Activated CD4-positive, alpha-beta T cell treated with anti-CD3 and anti-CD28 coated beads, Interleukin-2, amount 50 U/mL, for 24 hours (primary cell): ENCODE results near the gene TMX2.
"Not testable (repeated sequence)": the region's sequence is repeated elsewhere in the genome, so short reads cannot be mapped to it uniquely, and the experiment has no call there.

Experiments
- DNase-seq, 2 donors: peaks; one replicate each; pipeline ENCODE4 v3.0.0-alpha.2; 2020; ENCODE audit warnings: low read depth in 1 of 2, low spot score in 1 of 2

TMX2 gene

GRCh38 chr11:57711414-57712255 is 758 bp upstream of the TMX2 start, which contains the start of gene MED19:
MED19 (minus strand) TSS chr11:57712215; CDS start chr11:57712179, 36 bp downstream.
- DNase-seq, result peak; percentile 58 to 62

DNA sequence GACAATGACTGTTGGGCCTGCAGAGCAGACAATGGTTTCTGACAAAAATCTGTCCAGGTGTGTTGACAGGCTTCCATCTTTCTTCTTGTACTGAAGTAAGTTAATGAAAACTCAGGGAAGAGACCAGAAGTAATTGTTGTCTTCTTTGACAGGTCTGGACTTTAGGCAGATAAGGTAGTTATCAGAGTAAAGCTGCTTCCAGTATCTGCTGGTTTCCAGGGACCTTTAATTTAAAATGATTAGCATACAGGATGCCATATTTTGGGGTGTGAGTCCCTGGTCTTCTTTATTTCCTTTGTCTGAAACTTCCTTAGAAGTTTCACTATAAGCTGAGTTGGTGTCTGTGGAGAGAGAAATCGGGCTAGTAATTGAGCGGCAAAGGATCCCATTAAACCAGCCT is 1.4 kb downstream of the TMX2 start:
- DNase-seq, result no peak

DNA sequence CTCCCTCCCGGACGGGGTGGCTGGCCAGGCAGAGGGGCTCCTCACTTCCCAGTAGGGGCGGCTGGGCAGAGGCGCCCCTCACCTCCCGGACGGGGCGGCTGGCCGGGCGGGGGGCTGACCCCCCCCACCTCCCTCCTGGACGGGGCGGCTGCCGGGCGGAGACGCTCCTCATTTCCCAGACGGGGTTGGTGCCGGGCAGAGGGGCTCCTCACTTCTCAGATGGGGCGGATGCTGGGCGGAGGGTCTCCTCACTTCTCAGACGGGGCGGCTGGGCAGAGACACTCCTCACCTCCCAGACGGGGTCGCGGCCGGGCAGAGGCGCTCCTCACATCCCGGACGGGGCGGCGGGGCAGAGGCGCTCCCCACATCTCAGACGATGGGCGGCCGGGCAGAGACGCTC is 4.3 kb downstream of the TMX2 start:
- DNase-seq, result not testable (repeated sequence)

- no peak for DNase-seq
Measured at GRCh38 chr11:57727185-57727584, 14.8 kb downstream of the TMX2 start.

- DNase-seq, result no peak
Measured at GRCh38 chr11:57728829-57729228, 16.4 kb downstream of the TMX2 start.

DNA sequence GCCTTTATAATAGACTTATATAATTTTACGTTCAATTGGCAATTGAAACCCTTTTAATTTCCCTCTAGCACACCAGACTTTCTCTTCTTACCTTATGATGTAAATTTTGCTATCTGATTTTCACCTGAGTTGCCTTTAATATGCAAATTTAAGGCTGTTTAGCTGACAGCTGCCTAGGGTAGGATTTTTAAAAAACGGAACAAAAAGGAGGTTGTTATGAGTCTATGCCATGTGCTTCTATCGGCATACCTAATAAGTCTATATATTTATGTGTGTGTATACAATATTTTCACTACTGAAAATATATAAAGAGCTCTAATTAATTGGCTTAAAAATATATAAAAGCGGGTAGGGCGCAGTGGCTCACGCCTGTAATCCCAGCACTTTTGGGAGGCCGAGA is 17.1 kb downstream of the TMX2 start:
- no peak for DNase-seq

- no peak for DNase-seq
Measured at GRCh38 chr11:57732661-57733060, 20.3 kb downstream of the TMX2 start.

DNA sequence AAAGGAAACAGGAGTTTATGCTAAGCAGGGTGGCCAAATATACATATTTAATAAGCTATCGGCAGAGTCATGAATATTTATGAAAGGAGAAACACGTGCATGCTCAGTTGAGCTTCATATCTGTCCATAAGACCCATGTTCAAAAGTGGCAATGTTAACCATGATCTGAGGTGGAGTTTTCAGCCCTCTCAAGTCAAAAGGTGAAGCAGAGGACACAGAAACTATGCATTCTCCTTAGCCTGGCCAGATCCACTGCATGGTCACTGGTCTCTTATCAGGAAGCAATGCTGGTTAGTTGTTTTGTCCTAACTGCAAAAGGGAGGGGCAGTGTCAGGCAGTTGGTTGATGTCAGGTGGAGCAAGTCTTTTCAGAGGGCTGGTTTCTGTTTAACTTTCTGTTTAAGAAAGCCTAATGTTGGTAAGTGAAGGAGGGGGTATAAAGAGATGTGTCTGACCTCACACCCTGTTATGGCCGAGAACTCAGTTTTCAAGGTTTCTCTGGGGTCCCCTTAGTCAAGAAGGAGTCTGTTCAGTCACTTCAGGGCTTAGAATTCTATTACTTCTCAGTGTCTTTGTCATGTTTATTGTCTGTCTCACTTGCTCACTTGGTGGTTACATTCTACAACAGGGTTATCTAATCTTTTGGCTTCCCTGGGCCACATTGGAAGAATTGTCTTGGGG is 23.4 kb downstream of the TMX2 start:
- DNase-seq, result no peak

- DNase-seq, result peak; percentile 92 to 95
Measured at GRCh38 chr11:57741132-57742086, 29.0 kb downstream of the TMX2 start, which contains the start of gene SELENOH. SELENOH (plus strand) TSS chr11:57741491; CDS start chr11:57741596, 105 bp downstream.

GRCh38 chr11:57742087-57742452 is 29.7 kb downstream of the TMX2 start:
- DNase-seq, result no peak

DNA sequence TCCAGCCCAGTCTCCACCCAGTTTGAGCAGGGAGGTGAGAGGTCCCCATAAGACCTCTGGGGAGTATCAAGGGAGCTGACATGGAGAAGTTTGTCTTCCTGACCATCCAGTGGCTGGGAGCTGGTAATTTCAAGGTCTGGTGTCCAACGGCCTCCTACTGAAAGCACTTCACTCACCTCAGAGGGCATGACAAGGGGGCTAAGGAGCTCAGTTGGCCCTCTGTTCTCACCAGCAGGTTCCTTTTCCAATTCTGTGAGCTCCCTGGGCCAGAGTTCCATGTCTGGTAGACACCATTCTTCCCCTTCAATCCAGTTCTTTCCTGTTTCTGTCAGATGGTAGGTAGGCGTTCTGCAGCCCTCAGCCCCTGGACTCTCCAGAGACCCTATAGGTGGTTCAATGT is 32.0 kb downstream of the TMX2 start:
- no peak for DNase-seq

DNA sequence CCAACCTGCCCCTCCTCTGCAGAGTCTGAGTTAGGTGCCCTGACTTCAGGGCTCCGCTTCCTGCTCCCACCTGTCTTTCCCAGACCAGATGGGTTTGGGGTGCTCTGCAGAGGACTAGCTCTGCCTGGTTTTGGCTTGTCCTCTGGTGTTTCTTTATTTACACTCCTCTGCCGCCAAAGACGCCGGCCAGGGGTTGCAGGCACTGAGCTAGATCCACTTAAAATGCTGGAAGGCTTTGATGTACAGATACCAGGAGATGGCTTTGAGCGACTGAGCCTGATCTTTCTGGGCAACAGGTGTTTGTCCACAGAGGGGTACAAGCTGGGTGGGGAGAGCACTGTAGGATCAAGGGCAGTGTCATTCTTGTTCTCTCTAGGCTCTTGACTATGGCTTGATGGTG is 32.8 kb downstream of the TMX2 start:
- DNase-seq, result no peak

- DNase-seq, result no peak
Measured at GRCh38 chr11:57746920-57747319, 34.5 kb downstream of the TMX2 start.

DNA sequence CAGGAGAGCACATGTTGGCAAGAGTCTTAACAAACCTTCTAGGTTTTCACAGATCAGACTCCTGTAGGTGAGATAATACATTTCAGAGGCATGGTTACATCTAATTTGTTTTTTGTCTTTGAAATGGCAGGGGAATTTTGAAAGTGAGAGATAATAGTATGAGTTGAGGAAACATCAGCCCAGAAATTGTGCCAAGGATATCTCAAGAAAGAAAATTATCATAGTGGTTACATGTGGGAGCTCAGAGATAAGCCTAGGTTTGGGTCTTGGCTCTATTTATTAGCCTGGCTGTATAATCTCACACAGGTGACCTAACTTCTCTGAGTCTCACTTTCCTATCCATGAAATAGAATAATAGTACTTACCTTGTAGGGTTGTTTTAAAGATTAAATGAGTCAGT is 38.8 kb downstream of the TMX2 start:
- no peak for DNase-seq

DNA sequence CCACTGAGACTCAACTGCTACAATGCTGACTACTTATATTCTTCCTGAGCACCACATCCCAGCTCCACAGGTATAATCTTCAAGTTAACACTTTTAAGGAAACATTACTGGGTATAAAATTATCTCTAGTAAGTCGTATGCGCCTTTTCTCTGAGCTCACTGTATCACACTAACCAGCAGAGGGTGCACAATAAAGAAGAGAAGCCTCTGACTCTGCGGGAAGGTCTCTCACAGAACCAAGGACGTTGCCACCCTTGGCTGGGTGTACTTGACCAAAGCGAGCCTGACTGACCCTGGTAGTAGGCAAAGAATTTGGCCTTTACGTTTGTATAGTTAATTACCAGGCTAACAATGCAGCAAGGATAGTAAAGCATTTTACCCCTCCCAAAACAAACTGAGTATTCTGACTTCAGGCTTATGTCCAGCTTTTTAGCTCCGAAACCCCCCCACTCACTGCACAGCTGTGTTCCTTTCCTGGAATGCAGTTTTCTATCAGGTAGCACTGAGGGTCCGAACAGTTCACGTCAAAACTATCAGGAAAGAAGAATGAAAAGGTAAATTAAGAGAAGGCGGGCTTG is 39.4 kb downstream of the TMX2 start, which contains the start of gene BTBD18:
TSS of gene BTBD18 (minus strand) at position 144 of the 578 bp plus-strand sequence. CDS start 631 bp downstream, outside the sequence.
- no peak for DNase-seq

GRCh38 chr11:57752954-57753353 is 40.6 kb downstream of the TMX2 start:
- no peak for DNase-seq

- DNase-seq, result no peak
Measured at GRCh38 chr11:57758174-57758573, 45.8 kb downstream of the TMX2 start.

DNA sequence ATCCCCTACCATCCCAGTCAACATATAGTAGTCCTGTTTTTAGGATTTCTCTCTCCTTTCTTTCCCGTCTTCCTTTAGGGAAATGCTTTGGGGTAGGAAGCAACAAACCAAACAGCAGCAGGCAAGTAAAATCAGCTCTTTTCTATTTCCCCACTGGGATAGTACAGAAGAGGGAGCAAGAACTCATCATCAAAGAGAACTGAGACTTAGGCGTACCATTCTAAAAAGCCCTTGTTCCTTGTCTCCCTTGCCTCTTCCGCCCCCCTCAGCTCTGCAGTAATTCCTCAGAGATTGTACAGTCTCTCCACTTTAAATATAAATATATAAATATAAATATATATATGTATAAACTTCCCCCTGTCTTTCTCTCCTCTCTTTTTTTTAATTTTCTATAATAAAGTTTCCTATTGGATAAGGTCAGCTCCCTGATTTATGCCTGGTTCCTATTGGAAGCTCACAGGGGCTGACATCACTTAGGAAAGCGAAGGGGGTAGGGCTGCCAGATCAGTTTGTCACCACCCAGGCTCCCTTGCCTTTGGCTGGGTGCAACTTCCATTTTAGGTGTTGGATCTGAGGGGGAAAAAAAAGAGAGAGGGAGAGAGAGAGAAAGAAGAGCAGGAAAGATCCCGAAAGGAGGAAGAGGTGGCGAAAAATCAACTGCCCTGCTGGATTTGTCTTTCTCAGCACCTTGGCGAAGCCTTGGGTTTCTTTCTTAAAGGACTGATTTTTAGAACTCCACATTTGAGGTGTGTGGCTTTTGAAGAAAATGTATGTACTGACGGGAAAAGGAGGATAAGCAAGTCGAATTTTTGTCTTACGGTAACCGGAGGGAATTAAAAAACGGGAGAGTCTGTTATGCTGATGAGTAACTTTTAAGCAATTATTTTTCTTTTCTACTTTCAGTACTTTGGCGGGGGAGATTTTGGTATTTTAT is 49.2 kb downstream of the TMX2 start, which contains the start of gene CTNND1:
TSS of gene CTNND1 (plus strand) at position 502 of the 934 bp plus-strand sequence. CDS start 29,677 bp downstream, outside the sequence.
- no peak for DNase-seq

DNA sequence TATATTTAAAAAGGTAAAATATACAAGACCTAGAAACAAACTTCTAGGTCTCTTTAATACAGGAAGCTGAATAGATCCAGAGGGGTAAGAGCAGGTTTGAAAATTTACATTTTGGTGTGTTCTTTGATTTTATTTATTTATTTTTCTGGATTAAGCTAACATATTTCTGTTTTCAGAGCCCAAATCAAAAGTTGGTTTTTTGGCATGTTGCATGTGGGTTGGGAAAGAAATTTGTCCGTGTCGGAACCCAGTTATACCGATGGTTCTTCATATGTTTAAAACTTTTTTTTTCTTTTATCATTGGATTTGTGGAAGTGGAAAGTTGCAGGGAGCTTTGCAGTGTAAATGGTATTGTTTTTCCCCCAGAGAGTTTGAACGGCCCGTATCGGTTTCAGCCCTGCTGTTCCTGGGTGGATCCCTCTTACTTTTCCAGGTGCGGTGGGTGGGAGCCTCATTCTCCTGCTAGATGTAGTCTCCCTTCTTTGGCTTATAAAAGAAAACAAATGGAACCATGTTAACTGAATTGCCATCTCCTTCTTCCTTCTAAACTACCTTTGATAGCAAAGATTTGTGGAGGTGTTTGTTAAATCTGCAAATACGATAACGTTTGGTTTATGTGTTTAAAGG is 50.0 kb downstream of the TMX2 start:
- DNase-seq, result no peak
